GM19372 (cell line): ENCODE data around the gene AHI1.

Source experiments
- ATAC-seq: cut with Tn5 transposase; IDR thresholded peaks from one replicate; pipeline ENCODE4 v1.9.1; 2021; ENCODE audit warnings: mild to moderate bottlenecking, low read depth, moderate library complexity; ENCODE audit not compliant: unreplicated experiment

The AHI1 gene

DNA sequence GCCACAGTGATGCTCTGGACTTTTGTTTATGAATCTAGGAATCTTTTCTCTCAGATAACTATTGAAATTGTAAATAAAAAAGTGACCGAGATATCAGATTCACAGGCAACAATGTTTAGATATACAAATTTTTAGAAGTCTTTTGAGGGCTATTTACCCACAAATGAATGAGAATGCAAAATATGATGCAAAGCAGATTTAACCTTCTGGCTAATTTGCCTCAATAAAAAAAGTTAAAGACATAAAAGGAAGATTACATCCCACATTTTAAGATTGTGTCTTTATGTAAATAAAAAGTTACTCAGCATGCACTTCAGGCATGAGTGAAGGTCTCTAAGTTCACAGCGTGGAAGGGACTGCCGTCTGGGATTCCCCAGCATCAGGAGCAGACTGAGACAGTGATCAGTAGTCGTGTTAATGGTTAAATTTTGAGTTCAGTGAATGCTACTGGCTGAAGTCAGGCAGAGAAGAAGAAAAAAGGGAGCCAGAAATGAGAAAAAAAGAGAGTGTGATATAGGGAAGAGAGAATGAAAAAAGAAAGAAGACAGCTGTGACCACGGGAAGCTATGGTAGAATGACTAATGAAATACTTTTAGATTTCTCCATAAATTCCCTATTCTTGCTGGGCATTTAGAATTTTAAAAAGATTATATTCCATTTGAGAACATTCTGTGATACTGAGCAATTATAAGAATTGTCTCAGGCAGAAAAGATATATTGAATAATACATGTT is 222.8 kb downstream of the AHI1 start:
- ATAC-seq = no peak

GRCh38 chr6:135271626-135272025 is 225.9 kb downstream of the AHI1 start:
- no peak for ATAC-seq

DNA sequence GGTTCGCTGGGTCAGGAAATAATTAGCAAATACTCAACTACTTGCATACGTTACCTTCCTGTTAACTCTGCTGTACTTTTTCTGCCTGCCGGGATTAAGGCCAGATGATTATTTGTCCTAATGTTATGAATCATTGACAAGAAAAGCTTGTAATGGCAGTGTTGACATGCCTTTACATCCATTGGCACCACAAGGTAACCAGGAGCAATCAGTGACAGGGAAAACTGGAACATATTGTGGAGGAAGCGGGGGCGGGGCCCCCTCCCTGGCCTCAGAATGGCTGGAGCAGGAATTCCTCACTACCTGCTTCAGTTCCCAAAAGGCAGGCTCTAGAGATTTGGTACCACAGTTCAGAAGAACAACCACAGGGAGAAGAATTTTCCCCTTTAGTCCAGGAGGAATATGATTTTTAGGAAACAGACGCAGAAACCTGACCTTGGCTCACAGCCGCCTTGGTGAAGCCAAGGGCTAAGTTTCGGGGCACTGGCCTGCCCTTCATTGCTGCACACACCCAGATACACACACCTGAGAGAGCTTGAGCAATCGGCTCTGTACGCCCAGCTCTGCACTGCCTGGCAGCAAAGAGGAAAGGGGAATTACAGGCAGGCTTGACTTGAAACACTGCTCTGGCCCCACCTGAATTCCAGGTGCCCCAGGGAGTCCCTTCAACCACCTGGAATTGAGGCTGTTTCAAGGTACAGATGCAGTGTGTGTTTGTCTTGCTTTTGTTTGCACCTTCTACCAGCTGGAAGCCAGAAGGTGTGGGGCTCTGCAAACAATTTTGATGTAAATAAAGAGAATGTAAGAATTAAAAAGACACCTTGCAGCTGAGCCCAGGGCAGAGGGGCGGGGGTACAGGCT is 226.6 kb downstream of the AHI1 start:
- ATAC-seq = no peak

DNA sequence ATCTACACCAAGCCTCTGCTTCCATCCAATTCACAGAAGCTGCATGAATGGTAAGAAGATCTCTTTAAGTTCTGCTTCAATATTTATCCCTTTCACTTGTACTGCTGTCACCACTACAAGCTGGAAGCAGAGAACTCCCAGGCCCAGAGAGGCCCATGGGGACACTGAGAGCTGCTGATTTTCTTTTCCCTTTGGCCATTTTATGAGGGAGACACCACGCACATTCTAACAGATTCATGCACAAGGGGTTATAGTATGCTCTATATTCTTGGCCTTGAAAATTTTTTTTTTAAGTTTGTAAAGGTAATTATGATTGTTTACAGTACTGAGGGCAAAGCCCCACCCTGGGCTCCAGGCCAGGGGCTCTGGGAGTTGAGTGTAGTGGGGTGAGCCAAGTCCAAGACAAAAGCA is 228.1 kb downstream of the AHI1 start:
- no peak for ATAC-seq

- no peak for ATAC-seq
Observed at GRCh38 chr6:135268740-135269139, 228.8 kb downstream of the AHI1 start.

DNA sequence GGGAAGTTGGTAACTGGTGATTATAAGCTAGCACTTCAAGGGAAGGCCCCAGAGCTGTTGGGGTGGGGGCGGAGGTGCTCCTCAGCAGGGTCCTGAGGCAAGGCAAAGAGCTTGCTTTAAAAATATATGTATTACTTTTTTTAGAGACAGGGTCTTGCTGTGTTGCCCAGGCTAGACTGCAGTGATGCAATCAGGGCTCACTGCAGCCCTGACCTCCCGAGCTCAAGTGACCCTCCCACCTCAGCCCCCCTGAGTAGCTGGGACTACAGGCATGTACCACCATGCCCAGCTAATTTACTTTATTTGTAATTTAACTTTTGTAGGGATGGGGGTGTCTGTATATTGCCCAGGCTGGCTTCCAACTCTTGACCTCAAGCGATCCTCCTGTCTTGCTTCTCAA is 229.3 kb downstream of the AHI1 start:
- ATAC-seq = no peak

GRCh38 chr6:135267085-135267484 is 230.5 kb downstream of the AHI1 start:
- ATAC-seq = no peak

- no peak for ATAC-seq
Observed at GRCh38 chr6:135266675-135267074, 230.9 kb downstream of the AHI1 start.

DNA sequence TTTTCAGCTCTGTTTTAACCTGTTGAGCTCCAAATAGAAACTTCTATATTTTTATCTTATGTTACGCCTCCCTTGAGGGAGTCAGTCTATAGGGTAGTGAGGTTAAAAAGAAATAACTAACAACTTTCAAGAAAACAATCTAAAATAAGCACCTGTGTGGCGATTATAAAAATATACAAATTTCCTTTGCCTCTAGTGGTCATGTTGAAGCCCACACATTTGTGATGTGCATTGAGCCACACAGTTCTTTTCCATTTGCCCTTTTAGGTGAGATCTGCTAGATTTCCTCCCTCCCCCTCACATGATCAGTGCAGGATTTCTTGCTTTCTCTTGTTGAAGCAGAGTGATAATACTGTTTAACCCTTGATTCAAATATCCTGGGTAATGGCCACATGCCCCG is 232.3 kb downstream of the AHI1 start:
- peak; percentile 61 for ATAC-seq

GRCh38 chr6:135261872-135262725 is 235.4 kb downstream of the AHI1 start:
- no peak for ATAC-seq

DNA sequence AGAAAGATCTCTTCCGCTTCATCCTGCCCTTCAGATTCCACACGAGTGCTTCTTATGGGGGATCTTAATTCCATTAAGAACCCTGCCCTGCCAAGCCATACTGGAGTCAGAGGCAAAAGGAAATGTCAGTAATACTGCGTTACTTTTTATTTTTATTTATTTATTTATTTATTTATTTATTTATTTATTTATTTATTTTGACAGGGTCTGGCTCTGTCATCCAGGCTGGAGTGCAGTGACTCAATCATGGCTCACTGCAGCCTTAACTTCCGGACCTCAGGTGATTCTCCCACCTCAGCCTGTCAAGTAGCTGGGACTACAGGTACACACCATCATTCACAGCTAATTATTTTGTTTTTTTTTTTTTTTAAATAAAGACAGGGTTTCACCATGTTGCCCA is 236.9 kb downstream of the AHI1 start:
- no peak for ATAC-seq

- ATAC-seq = no peak
Observed at GRCh38 chr6:135258970-135259369, 238.6 kb downstream of the AHI1 start.

GRCh38 chr6:135257631-135258405 is 239.7 kb downstream of the AHI1 start:
- no peak for ATAC-seq

DNA sequence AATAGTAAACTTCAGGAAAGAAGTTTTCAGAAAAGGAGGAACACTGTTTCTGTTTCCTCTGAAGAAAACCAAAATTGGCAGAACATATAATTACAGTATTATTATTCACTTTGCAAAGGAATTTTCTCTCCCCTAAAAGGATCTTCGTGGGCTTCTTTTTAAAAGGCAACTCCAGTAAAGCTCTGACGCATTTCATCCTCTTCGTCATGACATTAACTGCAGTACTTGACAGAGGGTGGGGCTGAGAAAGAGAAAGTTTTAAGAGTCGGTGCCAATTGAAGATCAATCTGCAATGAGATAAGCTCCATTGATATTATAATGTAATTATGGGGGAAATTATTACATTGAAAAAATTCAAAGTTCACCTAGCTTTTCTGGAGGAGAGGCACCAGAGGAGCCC is 240.7 kb downstream of the AHI1 start:
- ATAC-seq = no peak

- ATAC-seq = no peak
Observed at GRCh38 chr6:135254471-135254870, 243.1 kb downstream of the AHI1 start.

- ATAC-seq = no peak
Observed at GRCh38 chr6:135251498-135252441, 245.8 kb downstream of the AHI1 start.

DNA sequence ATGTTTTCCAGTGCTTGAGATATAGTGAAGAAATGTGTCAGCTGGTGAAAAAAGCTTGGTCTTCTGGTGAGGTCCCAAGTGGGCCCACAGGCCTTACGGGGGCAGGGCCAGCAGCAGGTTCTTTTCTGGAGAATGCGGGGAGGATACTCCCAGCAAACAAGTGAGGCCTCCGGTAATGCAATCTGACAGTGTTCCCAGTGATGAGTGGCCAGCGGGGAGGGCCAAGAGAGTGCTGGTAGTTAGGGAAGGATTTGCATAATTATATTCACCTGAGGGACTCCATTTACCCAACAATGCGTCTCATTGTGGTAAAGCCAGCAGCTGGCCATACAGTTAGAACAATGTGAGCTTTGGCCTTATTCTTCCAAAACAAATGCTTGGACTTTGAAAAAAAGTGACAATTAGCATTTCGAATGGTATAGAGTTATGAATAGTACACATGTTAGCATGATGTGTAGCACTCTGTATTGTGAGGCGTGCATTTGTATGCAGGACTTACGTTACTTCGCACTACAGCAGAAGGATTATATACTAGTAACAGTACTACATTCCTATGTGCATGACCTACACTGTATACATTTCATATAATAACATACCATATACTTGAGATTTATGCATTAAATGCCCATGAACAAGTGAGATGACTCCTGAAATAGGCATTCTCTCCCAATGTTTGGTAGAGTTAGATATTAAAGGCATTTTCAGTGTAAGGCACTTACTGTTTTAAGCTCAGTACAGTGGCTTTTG is 246.6 kb downstream of the AHI1 start:
- no peak for ATAC-seq

GRCh38 chr6:135250234-135250633 is 247.3 kb downstream of the AHI1 start:
- ATAC-seq = no peak
